HG03066 (cell line): Measurements from ENCODE around the gene ACOT6.
"Not testable (repeated sequence)": the region's sequence is repeated elsewhere in the genome, so short reads cannot be mapped to it uniquely, and the experiment has no call there.

ENCODE experiments used
- ATAC-seq: cut with Tn5 transposase; IDR thresholded peaks from one replicate; pipeline ENCODE4 v1.9.1; 2021; ENCODE audit warnings: low read depth; ENCODE audit not compliant: unreplicated experiment

Gene ACOT6

DNA sequence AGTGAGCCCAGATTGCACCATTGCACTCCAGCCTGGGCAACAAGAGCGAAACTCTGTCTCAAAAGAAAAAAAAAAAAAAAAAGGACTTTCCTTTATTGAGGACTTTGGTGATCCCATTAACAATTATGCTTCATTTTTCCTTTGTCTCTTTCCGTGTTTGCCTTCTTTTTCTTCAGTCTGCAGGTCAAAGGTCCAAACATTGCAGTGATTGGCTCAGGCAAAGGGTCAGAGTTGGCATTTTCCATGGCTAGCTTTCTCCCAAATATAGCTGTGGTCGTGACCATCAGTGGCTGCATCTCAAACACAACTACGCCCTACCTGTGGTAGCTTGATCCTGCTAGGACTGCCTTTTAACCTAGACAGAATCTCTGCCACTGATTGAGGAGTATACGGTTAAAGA is 25.5 kb downstream of the ACOT6 start:
- ATAC-seq = no peak

GRCh38 chr14:73640796-73641365 is 28.6 kb downstream of the ACOT6 start:
- ATAC-seq = no peak

DNA sequence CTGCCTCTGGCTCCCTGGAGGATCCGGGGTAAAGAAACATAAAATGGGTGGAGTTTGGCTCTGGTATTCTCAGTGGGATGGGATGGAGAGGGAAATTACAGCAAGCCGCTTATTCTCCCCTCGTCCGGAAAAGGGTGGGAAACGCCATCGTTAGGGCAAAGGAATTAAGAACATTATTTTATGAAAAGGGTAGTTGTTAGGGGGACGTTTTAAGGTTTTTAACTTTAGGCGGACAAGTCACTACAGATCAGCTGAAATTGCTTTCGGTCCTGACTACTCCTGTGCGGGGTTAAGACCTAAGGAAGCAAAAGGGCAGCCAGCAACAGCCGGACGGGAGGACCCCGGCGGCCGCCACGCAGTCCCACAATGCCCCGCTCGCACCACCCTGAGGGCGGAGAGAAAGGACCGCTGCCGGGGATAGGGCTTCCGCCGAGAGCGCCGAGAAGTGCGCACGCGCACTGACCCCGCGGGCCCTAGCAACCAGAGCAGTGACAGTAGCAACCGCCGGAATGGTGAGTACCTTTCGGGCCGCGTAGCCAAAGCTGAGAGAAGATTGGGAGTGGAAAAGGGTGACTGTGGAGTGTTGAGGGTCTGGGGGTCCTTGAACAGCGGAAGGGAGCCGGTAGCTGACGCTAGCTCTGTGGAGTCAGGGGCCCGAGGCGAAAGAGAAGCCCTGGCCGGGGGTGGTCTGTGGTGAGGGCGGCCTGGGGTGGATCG is 32.4 kb downstream of the ACOT6 start, which contains the start of gene DNAL1:
DNAL1 (plus strand) TSS at position 456 of the 717 bp plus-strand sequence; CDS start at position 510, 54 bp downstream.
- ATAC-seq = peak; percentile 97

DNA sequence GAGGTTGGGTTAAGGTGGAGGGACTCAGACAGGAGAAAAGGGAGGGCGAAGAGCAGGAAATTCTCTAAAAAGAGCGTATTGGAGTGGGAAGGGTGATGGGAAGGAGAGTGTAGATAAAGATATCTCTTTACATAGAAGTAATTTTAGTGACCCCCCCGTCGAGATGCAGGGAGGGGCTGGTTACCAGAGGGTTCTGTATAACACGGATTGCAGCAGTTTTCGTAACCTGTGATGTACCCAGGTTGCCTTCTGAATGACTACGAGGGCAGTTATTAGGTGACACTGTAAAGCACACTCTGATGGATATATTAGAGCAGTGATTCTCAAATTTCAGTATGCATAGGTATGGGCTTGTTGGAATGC is 32.9 kb downstream of the ACOT6 start:
- no peak for ATAC-seq

DNA sequence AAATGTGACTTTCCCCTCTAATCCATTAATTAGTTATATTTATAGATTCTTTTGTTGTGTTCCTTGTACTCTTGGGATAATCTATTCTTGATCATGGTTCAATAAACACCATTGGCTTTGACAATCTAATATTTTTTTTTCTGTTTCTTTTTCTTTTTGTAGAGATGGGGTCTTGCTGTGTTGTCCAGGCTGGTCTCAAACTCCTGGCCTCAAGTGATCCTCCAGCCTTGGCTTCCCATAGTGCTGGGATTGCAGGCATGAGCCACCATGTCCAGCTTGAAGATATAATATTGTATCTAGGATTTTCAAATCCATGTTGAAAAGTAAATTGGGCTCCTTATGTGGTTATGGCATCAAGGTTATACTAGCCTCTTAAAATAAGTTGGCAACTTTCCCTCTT is 38.7 kb downstream of the ACOT6 start:
- no peak for ATAC-seq

DNA sequence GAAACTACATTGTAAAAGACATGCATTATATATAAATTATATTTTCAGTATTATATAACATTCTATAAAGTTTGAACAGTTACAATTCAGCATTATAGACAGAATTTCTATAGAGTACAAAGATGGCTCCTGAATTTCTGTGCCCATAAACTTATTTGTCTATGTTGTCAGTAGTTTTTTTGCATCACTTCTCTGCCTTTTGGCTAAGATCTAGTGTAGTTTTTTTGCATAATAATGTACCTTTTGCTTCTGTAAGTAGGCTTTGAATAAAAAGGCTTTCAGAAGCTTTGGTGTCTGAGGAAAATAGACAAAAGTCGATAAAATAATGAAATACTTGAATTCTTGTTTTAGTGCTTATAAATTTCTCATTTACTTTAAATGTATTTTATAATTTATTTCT is 43.5 kb downstream of the ACOT6 start:
- ATAC-seq = no peak

DNA sequence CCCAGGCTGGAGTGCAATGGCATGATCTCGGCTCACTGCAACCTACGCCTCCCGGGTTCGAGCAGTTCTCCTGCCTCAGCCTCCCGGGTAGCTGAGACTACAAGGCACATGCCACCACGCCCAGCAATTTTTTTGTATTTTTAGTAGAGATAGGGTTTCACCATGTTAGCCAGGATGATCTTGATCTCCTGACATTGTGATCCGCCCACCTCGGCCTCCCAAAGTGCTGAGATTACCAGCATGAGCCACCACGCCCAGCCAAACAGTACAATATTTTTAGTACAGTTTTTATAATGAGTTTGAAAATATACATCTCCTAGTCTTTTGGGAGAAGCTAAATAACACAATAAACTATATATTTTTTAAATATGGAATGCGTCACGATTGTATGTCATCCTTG is 46.9 kb downstream of the ACOT6 start:
- not testable (repeated sequence) for ATAC-seq

DNA sequence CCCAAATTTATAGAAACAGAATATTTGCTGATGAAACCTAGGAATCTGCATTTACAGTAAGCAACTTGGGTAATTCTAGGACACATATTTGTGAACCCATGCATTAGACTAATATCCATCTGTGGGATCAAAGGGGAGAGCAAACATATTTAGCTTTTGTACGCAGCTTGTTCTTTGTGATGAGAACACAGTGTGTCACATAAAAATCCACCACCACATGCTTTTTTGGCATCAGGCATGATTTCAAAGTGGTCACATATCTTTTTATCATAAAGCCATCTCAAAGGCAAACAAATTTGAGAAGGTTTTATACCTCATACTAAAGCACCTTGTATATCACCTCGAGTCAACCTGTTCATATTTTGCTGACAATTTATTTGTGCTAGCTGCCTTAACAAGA is 48.2 kb downstream of the ACOT6 start:
- no peak for ATAC-seq

DNA sequence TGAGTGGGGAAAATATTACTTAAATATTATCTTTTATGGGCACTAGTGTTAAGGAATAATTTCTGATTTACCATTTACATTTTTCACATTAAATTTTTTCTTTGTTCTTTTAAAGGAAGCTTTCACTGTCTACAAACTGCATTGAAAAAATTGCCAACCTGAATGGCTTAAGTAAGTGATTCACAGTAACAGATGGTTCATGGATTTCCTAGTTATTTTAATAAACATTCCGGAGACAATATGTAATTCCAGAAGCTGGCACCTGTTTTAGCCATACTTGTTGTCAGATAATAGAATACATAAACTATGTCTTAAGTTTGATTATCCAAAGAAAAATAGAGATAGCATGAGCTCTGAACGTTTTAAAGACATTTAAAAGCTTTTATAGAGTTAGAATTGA is 49.6 kb downstream of the ACOT6 start:
- no peak for ATAC-seq

- ATAC-seq = no peak
Observed at GRCh38 chr14:73662487-73662943, 50.2 kb downstream of the ACOT6 start.

DNA sequence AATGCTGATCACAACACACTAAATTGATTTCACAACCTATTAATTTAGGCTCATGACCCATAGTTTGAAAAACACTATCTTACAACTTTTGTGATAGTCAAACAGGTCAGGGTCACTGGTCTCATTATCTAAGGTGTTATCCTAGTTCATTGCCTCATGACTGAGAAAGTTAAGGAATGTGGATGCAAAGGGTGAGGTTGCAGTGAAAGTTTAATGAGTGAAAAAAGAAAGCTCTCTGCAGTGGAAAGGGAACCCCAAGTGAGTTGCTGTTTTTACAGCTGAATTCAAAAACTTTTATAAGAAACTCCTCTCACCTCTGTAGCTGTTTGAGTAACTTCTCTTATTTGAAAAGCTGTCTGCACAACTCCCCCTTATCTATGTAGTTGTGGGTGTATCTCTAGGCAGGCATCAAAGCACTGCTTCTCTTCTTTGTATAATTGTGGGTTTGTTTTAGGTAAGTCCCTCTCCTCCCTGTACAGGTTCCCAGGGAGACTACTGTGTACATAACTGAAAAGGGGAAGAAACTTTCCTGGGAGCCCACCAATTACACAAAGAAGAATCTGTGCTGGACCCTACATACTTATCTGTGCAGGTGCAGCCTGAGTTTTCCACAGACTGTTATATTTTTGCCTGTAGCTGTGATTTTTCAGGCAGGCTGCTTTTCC is 51.4 kb downstream of the ACOT6 start:
- no peak for ATAC-seq

GRCh38 chr14:73665130-73665529 is 52.8 kb downstream of the ACOT6 start:
- ATAC-seq = no peak

- ATAC-seq = no peak
Observed at GRCh38 chr14:73666583-73666982, 54.3 kb downstream of the ACOT6 start.

DNA sequence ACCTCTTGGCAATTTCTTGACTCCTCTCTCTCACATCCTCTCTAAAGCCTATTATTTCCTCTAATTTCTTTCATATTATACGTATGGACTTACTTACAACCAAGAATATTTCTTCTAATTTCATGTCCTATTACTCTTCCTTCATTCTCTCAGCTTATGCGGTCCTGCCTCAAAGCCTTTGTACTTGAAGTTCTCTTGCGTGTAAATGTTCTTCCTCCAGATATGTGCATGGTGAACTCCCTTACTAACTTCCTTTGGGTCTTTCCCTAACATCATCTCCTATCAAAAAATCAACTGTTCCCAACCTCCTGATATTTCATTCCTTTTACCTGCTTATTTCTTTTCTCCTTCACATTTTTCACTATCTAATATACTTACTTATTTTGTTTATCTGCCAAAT is 55.5 kb downstream of the ACOT6 start:
- ATAC-seq = no peak
